Spleen (tissue), 7 donors: ENCODE data around the gene INO80.

Experiments
- POLR2A ChIP-seq, 3 donors: fragments of 450-650 bp; IDR thresholded peaks; one replicate each; pipeline ENCODE4 v1.5.1; 2017; ENCODE audit warnings: antibody characterized with exemption in 3 of 3, mild to moderate bottlenecking in 1 of 3
- POLR2AphosphoS5 ChIP-seq, 3 donors: sonication (generic); formaldehyde crosslinking; IDR thresholded peaks; one replicate each; pipeline ENCODE4 v1.5.1; 2017; ENCODE audit warnings: antibody characterized with exemption in 3 of 3
- TF ChIP-seq, protein P1 (sequence below), 11 experiments: fragments of 200-600 bp in 7 of 11; fragments of 450-650 bp in 4 of 11; sonication (generic) in 4 of 11; IDR thresholded peaks in 8 of 11; conservative IDR thresholded peaks in 3 of 11; 1 replicate in 7 of 11; 2 replicates in 4 of 11; pipeline versions ENCODE4 v1.4.0 to v1.8.0; 2016 to 2021; ENCODE audit warnings: antibody characterized with exemption in 11 of 11, inconsistent platforms in 4 of 11, mild to moderate bottlenecking in 1 of 11
- donor health status: DM: no; HTN: no; CAD: no; lungs with moderate emphysema.
- donor health status: DM: no; HTN: no; CAD: no.
- donor health status: DM: no; HTN: no; CAD: no.

DNA sequence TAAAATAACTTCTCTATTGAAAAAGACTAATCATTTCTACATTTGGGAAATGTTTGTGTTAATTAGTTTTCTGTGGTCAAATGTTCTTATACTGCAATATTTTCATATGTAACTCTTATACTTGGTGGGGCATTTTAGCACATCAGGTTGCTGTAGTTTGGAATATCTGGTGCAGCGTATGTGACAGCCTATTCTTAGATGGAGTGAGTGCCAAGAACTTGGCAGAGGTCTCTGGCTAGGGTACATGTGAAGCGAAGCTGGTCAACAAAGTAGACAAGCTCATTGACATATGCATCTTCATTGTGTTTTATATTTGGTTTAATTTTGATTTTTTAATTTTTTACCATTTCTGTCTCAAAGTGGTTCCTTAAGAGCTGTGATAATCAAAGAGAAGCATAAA is 109.6 kb downstream of the INO80 start:
- TF ChIP-seq, protein P1, sequence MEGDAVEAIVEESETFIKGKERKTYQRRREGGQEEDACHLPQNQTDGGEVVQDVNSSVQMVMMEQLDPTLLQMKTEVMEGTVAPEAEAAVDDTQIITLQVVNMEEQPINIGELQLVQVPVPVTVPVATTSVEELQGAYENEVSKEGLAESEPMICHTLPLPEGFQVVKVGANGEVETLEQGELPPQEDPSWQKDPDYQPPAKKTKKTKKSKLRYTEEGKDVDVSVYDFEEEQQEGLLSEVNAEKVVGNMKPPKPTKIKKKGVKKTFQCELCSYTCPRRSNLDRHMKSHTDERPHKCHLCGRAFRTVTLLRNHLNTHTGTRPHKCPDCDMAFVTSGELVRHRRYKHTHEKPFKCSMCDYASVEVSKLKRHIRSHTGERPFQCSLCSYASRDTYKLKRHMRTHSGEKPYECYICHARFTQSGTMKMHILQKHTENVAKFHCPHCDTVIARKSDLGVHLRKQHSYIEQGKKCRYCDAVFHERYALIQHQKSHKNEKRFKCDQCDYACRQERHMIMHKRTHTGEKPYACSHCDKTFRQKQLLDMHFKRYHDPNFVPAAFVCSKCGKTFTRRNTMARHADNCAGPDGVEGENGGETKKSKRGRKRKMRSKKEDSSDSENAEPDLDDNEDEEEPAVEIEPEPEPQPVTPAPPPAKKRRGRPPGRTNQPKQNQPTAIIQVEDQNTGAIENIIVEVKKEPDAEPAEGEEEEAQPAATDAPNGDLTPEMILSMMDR (IDR thresholded peaks at IDR 0.05 in 8 of 11, conservative IDR thresholded peaks at IDR 0.05 in 3 of 11) = no peak
- no peak for TF ChIP-seq POLR2AphosphoS5 (IDR thresholded peaks at IDR 0.05)
- no peak for TF ChIP-seq POLR2A (IDR thresholded peaks at IDR 0.05)
